Measurements from ENCODE around the gene GPN1.
A peak's percentile ranks its signal among the peaks of the same experiment; 100 is the strongest.
"Not testable (repeated sequence)": the region's sequence is repeated elsewhere in the genome, so short reads cannot be mapped to it uniquely, and the experiment has no call there.

GPN1 gene

DNA sequence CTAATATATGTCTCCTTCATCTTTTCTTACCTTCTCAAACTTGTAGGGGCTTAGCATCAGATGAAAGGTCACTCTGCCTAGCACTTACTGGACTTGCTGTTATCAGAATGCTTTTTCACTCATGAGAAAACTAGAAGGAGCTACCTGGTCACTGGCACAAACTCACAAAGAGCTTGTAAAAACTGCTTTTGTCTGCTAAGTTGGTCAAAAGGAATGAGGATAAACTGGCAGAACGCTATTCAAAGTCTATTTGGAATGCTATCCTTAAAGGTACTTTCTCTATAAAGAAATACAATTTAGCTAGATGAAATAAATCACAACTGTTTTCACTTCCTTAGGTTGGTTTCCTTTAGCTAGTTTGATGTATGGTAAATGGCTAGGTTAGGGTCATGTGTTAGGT, 2.5 kb upstream of the GPN1 start:
- Histone ChIP-seq H3K4me1 (ENCODE audit: control insufficient read depth in 1 of 2, insufficient read depth in 2 of 2, low read length in 2 of 2) (peaks cover 13 to 14% of the 10 kb centered on the region in 2 donors), H3K36me3 (ENCODE audit: control insufficient read depth in 1 of 2, insufficient read depth in 2 of 2, low read length in 2 of 2) (peaks cover 22 to 29% of the 10 kb centered on the region in 2 donors)
- not testable (repeated sequence) for H3K4me3 ChIP-seq (ENCODE audit: low read depth in 1 of 2, low read length in 2 of 2); H3K9me3 ChIP-seq (ENCODE audit: control insufficient read depth in 1 of 2, low read length in 2 of 2); H3K27ac ChIP-seq (ENCODE audit: low read depth, low read length); H3K27me3 ChIP-seq (ENCODE audit: control insufficient read depth in 1 of 2, insufficient read depth in 2 of 2, low read length in 2 of 2); H3K9ac ChIP-seq (ENCODE audit: low read depth in 1 of 2, low read length in 2 of 2)

DNA sequence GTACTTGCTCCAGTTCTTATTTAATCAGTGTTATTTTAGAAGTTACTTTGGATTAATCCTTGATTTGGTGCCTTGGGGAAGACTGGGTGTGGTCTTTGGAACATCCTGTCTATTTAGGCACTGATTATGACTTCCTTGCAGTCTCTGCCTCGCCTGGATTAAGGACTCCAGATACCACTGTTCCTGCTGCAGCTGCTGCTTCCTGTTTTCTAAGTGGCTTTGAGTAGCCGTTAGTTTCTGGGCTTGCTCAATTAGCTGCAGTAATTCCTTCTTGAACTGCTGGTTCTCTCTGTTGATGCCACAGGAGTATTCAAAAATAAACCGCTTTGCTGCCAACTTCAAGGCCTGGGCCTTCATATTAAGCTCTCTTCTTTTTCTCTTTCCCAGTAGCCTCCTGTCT, 1.9 kb upstream of the GPN1 start:
- not testable (repeated sequence) for H3K27ac ChIP-seq (ENCODE audit: low read depth, low read length)

DNA sequence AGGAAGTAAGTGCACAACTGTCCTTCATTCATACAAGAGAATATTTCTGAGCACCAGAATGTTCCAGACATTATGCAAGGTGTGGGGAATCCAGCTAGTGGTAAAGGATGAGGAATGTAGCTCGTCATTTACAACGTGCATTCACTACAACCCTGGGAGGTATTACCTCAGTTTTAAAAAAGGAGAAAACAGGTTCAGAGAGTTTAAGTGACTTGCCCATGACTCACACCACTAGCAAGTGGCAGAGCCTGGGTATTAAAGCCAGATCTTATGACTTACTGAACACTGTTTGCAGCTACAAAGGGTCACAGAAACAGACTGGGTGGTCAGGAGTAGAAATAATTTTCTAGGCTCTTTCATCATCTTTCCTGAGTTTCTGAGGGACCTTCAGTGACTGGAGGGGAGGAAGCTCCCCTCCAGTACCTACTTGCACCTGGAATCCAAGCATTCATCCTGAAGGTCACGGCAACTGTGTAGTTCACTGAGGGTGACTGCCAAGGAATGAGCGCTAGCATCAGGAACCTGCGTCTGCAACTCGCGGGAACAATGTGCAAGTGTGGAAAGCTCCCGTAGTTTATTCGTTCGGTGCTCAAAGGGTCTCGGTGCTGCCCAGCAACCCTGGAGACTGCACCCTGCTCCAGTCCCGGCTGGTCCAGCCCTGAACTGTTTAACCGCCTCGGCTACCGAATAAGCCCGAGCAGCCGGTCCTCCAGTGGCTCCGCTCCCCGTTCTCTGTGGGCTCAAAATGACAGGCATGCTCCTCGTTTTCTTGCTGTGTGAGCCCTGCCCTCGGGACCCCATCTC, 685 bp upstream of the GPN1 start:
- H3K36me3 ChIP-seq (ENCODE audit: control insufficient read depth in 1 of 2, insufficient read depth in 2 of 2, low read length in 2 of 2), result peaks cover 11 to 28% of the 10 kb centered on the region in 2 donors
- H3K4me1 ChIP-seq (ENCODE audit: control insufficient read depth in 1 of 2, insufficient read depth in 2 of 2, low read length in 2 of 2), result peaks cover 13 to 14% of the 10 kb centered on the region in 2 donors
- H3K4me3 ChIP-seq (ENCODE audit: low read depth in 1 of 2, low read length in 2 of 2), result peak overlapping the region; percentile 92 to 93
- no peaks in the 10 kb centered on the region for H3K9me3 ChIP-seq (ENCODE audit: control insufficient read depth in 1 of 2, low read length in 2 of 2)
- no peak overlapping the region for H3K27ac ChIP-seq (ENCODE audit: low read depth, low read length)
- peak overlapping the region; percentile 94 to 99 for H3K9ac ChIP-seq (ENCODE audit: low read depth in 1 of 2, low read length in 2 of 2)
- H3K27me3 ChIP-seq (ENCODE audit: control insufficient read depth in 1 of 2, insufficient read depth in 2 of 2, low read length in 2 of 2), result no peaks in the 10 kb centered on the region

More for the DNA sequence above, 1.9 kb upstream of the GPN1 start:
- not testable (repeated sequence) for H3K9me3 ChIP-seq (ENCODE audit: control insufficient read depth in 1 of 2, low read length in 2 of 2); H3K4me3 ChIP-seq (ENCODE audit: low read depth in 1 of 2, low read length in 2 of 2); H3K27me3 ChIP-seq (ENCODE audit: control insufficient read depth in 1 of 2, insufficient read depth in 2 of 2, low read length in 2 of 2); H3K9ac ChIP-seq (ENCODE audit: low read depth in 1 of 2, low read length in 2 of 2)
- peaks cover 16 to 29% of the 10 kb centered on the region in 2 donors for H3K36me3 ChIP-seq (ENCODE audit: control insufficient read depth in 1 of 2, insufficient read depth in 2 of 2, low read length in 2 of 2)
- peaks cover 13 to 14% of the 10 kb centered on the region in 2 donors for H3K4me1 ChIP-seq (ENCODE audit: control insufficient read depth in 1 of 2, insufficient read depth in 2 of 2, low read length in 2 of 2)

DNA sequence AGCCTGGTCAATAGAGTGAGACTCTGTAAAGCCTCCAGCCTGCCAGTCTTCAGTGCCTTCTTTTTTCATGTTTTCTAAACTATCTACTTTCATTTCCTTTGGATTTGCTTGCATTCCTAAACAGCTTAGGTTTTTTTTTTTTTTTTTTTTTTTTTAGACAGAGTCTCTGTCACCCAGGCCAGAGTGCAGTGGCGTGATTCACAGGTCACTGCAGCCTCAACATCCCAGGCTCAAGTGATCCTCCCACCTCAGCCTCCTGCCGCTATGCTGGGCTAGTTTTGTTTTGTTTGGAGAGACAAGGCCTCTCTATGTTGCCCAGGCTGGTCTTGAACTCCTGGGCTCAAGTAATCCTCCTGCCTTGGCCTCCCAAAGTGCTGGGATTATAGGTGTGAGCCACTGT, 1.4 kb downstream of the GPN1 start:
- H3K4me3 ChIP-seq (ENCODE audit: low read depth in 1 of 2, low read length in 2 of 2); H3K27ac ChIP-seq (ENCODE audit: low read depth, low read length); H3K9me3 ChIP-seq (ENCODE audit: control insufficient read depth in 1 of 2, low read length in 2 of 2); H3K9ac ChIP-seq (ENCODE audit: low read depth in 1 of 2, low read length in 2 of 2); H3K27me3 ChIP-seq (ENCODE audit: control insufficient read depth in 1 of 2, insufficient read depth in 2 of 2, low read length in 2 of 2): not testable (repeated sequence)
- peaks cover 13 to 14% of the 10 kb centered on the region in 2 donors for H3K4me1 ChIP-seq (ENCODE audit: control insufficient read depth in 1 of 2, insufficient read depth in 2 of 2, low read length in 2 of 2)
- H3K36me3 ChIP-seq (ENCODE audit: control insufficient read depth in 1 of 2, insufficient read depth in 2 of 2, low read length in 2 of 2), result peaks cover 13 to 42% of the 10 kb centered on the region in 2 donors

DNA sequence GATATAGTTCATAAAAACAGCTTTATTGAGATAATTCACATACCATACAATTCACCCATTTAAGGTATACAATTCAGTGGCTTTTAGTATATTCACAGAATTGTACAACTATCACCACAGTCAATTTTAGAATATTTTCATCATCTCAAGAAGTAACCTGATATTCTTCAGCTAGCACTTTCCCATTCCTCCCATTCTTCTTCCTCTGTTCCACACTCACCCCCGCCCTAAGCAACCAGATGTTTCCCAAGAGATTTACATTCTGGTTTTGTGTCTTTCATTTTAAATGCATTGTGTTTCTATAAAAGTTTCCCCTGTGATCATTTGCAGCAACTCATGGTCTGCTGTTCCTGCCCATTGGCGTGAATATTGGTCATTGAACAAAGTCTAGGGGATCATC, 5.4 kb downstream of the GPN1 start:
- peaks cover 24 to 76% of the 10 kb centered on the region in 2 donors for H3K36me3 ChIP-seq (ENCODE audit: control insufficient read depth in 1 of 2, insufficient read depth in 2 of 2, low read length in 2 of 2)
- peaks cover 7% of the 10 kb centered on the region in 2 donors for H3K4me1 ChIP-seq (ENCODE audit: control insufficient read depth in 1 of 2, insufficient read depth in 2 of 2, low read length in 2 of 2)
- H3K9me3 ChIP-seq (ENCODE audit: control insufficient read depth in 1 of 2, low read length in 2 of 2), result no peaks in the 10 kb centered on the region
- H3K27me3 ChIP-seq (ENCODE audit: control insufficient read depth in 1 of 2, insufficient read depth in 2 of 2, low read length in 2 of 2), result no peaks in the 10 kb centered on the region
- H3K27ac ChIP-seq (ENCODE audit: low read depth, low read length), result no peak overlapping the region
- no peak overlapping the region for H3K9ac ChIP-seq (ENCODE audit: low read depth in 1 of 2, low read length in 2 of 2)
- no peak overlapping the region for H3K4me3 ChIP-seq (ENCODE audit: low read depth in 1 of 2, low read length in 2 of 2)

DNA sequence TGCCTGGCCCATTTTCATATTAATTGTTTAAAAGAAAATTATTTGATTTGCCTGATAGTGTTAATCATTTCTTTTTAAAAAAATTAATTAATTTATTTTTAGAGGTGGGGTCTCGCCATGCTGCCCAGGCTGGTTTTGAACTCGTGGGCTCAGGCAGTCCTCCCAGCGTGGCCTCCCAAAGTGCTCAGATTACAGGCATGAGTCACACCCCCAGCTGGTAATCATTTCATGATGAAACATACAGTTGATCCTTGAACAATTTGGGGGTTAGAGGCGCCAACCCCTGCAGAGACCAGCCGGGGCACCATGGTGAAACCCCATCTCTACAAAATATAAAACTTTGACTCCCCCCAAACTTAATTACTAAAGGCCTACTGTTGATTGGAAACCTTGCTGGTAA, 7.9 kb downstream of the GPN1 start:
- Histone ChIP-seq H3K27me3 (ENCODE audit: control insufficient read depth in 1 of 2, insufficient read depth in 2 of 2, low read length in 2 of 2) (no peaks in the 10 kb centered on the region), H3K27ac (ENCODE audit: low read depth, low read length) (no peak overlapping the region), H3K36me3 (ENCODE audit: control insufficient read depth in 1 of 2, insufficient read depth in 2 of 2, low read length in 2 of 2) (peaks cover 32 to 83% of the 10 kb centered on the region in 2 donors), H3K4me3 (ENCODE audit: low read depth in 1 of 2, low read length in 2 of 2) (no peak overlapping the region), H3K4me1 (ENCODE audit: control insufficient read depth in 1 of 2, insufficient read depth in 2 of 2, low read length in 2 of 2) (no peaks in the 10 kb centered on the region), H3K9me3 (ENCODE audit: control insufficient read depth in 1 of 2, low read length in 2 of 2) (no peaks in the 10 kb centered on the region), H3K9ac (ENCODE audit: low read depth in 1 of 2, low read length in 2 of 2) (no peak overlapping the region)

DNA sequence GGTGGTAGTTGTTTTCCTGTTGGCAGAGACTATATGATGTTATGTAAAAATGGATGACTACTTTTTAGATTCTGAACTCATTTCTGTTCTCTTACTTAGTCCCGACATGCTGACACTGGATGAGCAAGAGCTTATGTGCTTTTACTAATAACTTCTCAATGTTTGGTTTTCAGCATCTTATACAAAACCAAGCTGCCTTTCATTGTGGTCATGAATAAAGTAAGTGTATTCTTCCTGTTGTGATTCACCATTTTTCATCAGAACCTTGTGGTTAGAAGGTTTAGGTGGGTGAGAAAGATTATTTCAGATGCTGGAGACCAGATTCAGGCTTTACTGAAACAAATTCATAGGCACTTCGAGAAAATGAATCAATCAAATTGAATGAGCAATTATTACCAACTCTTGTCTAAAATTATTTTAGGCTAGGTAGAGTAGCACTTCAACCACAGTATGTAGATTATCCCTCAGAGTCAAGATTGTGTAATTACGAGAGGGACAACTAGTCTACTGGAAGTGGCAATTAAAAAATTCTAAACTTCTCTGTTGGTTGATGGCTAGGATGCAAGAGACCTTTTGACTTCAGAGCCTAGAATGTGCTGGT, 9.3 kb downstream of the GPN1 start:
- Histone ChIP-seq H3K36me3 (ENCODE audit: control insufficient read depth in 1 of 2, insufficient read depth in 2 of 2, low read length in 2 of 2) (peaks cover 32 to 78% of the 10 kb centered on the region in 2 donors), H3K9ac (ENCODE audit: low read depth in 1 of 2, low read length in 2 of 2) (no peak overlapping the region), H3K27ac (ENCODE audit: low read depth, low read length) (no peak overlapping the region), H3K9me3 (ENCODE audit: control insufficient read depth in 1 of 2, low read length in 2 of 2) (no peaks in the 10 kb centered on the region), H3K4me1 (ENCODE audit: control insufficient read depth in 1 of 2, insufficient read depth in 2 of 2, low read length in 2 of 2) (no peaks in the 10 kb centered on the region), H3K27me3 (ENCODE audit: control insufficient read depth in 1 of 2, insufficient read depth in 2 of 2, low read length in 2 of 2) (no peaks in the 10 kb centered on the region), H3K4me3 (ENCODE audit: low read depth in 1 of 2, low read length in 2 of 2) (no peak overlapping the region)

DNA sequence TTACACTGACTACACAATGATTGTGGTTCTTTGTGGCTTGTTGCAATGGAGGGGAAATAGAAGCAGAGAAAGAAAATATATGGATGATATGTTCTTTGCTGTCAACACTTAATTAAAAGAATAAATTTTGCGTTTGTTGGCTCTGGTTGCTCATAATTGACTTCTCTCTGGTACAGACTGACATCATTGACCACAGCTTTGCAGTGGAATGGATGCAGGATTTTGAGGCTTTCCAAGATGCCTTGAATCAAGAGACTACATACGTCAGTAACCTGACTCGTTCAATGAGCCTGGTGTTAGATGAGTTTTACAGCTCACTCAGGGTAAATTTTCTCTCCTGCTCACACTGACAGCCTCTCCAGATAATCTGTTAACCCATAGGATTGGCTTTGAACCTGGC, 9.9 kb downstream of the GPN1 start:
- Histone ChIP-seq H3K4me3 (ENCODE audit: low read depth in 1 of 2, low read length in 2 of 2) (no peak overlapping the region), H3K4me1 (ENCODE audit: control insufficient read depth in 1 of 2, insufficient read depth in 2 of 2, low read length in 2 of 2) (no peaks in the 10 kb centered on the region), H3K9ac (ENCODE audit: low read depth in 1 of 2, low read length in 2 of 2) (no peak overlapping the region), H3K27ac (ENCODE audit: low read depth, low read length) (no peak overlapping the region), H3K27me3 (ENCODE audit: control insufficient read depth in 1 of 2, insufficient read depth in 2 of 2, low read length in 2 of 2) (no peaks in the 10 kb centered on the region), H3K9me3 (ENCODE audit: control insufficient read depth in 1 of 2, low read length in 2 of 2) (no peaks in the 10 kb centered on the region), H3K36me3 (ENCODE audit: control insufficient read depth in 1 of 2, insufficient read depth in 2 of 2, low read length in 2 of 2) (peaks cover 32 to 79% of the 10 kb centered on the region in 2 donors)

DNA sequence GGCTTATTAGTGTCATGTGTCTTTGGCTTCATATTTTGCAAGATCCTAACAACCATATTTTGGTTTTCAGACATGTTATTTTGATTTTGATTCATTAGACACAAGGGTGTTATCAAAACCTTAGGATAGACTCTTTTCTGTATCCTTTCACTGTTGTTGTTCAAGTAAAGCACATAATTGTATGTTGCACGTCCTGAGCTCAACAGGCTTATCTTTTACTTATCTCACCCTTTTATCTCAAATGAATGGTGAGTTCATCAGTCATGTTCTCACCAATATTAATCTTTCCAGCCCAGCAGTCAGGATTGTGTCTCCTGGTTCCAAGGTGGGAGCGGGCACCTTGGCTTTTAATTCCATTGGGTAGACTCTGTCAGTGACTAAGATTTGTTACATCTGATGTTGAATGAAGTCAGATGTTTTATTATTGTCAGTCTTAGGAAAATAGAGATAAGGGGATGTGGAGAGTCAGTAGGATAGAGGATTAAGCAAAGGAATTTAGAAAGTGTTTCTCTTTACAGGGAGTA, 11.9 kb downstream of the GPN1 start:
- Histone ChIP-seq H3K4me3 (ENCODE audit: low read depth in 1 of 2, low read length in 2 of 2) (no peak overlapping the region), H3K9me3 (ENCODE audit: control insufficient read depth in 1 of 2, low read length in 2 of 2) (no peaks in the 10 kb centered on the region), H3K36me3 (ENCODE audit: control insufficient read depth in 1 of 2, insufficient read depth in 2 of 2, low read length in 2 of 2) (peaks cover 26 to 68% of the 10 kb centered on the region in 2 donors), H3K27me3 (ENCODE audit: control insufficient read depth in 1 of 2, insufficient read depth in 2 of 2, low read length in 2 of 2) (no peaks in the 10 kb centered on the region), H3K4me1 (ENCODE audit: control insufficient read depth in 1 of 2, insufficient read depth in 2 of 2, low read length in 2 of 2) (no peaks in the 10 kb centered on the region), H3K9ac (ENCODE audit: low read depth in 1 of 2, low read length in 2 of 2) (no peak overlapping the region), H3K27ac (ENCODE audit: low read depth, low read length) (no peak overlapping the region)

DNA sequence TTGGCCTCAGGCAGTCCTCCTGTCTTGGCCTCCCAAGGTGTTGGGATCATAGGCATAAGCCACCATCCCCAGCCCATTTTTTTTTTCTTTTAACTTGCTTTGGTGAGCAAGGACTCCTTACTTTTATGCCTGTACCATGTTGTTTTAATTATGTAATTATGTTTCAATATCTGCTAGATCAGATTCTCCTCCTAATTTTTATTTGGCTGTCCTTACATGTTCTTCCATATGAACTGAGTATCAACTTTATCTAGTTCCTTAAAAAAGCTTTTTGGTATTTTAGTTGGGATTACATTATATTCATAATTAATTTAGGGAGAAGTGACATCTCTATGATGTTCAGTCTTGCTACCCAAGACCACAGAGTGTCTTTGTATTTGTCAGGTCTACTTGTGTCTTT, 16.3 kb downstream of the GPN1 start:
- peaks cover 23 to 66% of the 10 kb centered on the region in 2 donors for H3K36me3 ChIP-seq (ENCODE audit: control insufficient read depth in 1 of 2, insufficient read depth in 2 of 2, low read length in 2 of 2)
- no peaks in the 10 kb centered on the region for H3K4me1 ChIP-seq (ENCODE audit: control insufficient read depth in 1 of 2, insufficient read depth in 2 of 2, low read length in 2 of 2)
- H3K4me3 ChIP-seq (ENCODE audit: low read depth in 1 of 2, low read length in 2 of 2), result no peak overlapping the region
- no peak overlapping the region for H3K27ac ChIP-seq (ENCODE audit: low read depth, low read length)
- H3K9ac ChIP-seq (ENCODE audit: low read depth in 1 of 2, low read length in 2 of 2), result no peak overlapping the region
- H3K9me3 ChIP-seq (ENCODE audit: control insufficient read depth in 1 of 2, low read length in 2 of 2), result no peaks in the 10 kb centered on the region
- H3K27me3 ChIP-seq (ENCODE audit: control insufficient read depth in 1 of 2, insufficient read depth in 2 of 2, low read length in 2 of 2), result no peaks in the 10 kb centered on the region

Data from duodenal mucosa (tissue), 2 donors.